CD4-positive, alpha-beta T cell treated with Interleukin-4 for 1 hour (primary cell): ENCODE measurements around the gene SMIM29.

ENCODE experiments used
- DNase-seq, 2 donors: peaks; one replicate each; pipeline ENCODE4 v3.0.0-alpha.2; 2020 to 2022

The SMIM29 gene

GRCh38 chr6:34240329-34241248 is 8.2 kb downstream of the SMIM29 start:
- no peak for DNase-seq

GRCh38 chr6:34239893-34240292 is 8.9 kb downstream of the SMIM29 start:
- no peak for DNase-seq

GRCh38 chr6:34239500-34239825 is 9.3 kb downstream of the SMIM29 start:
- DNase-seq: no peak

- DNase-seq: no peak
Measured at GRCh38 chr6:34238585-34239499, 10.0 kb downstream of the SMIM29 start.

- peak; percentile 70 to 75 for DNase-seq
Measured at GRCh38 chr6:34237722-34238584, 10.9 kb downstream of the SMIM29 start.

- peak in 1 of 2 donors; percentile 30 for DNase-seq
Measured at GRCh38 chr6:34237316-34237721, 11.5 kb downstream of the SMIM29 start.

GRCh38 chr6:34236443-34237315 is 12.1 kb downstream of the SMIM29 start, which contains the start of gene HMGA1:
Gene HMGA1, plus strand, starts transcription at chr6:34236873. Its CDS starts 3,908 bp downstream, at chr6:34240781.
- peak; percentile 90 to 92 for DNase-seq

GRCh38 chr6:34236131-34236442 is 12.7 kb downstream of the SMIM29 start:
- peak; percentile 73 to 81 for DNase-seq

GRCh38 chr6:34235307-34236130 is 13.3 kb downstream of the SMIM29 start:
- peak; percentile 76 to 77 for DNase-seq

GRCh38 chr6:34234667-34235306 is 14.0 kb downstream of the SMIM29 start:
- no peak for DNase-seq

GRCh38 chr6:34233867-34234266 is 14.9 kb downstream of the SMIM29 start:
- DNase-seq: no peak

GRCh38 chr6:34232901-34233300 is 15.9 kb downstream of the SMIM29 start:
- DNase-seq: no peak

GRCh38 chr6:34231566-34232336 is 17.1 kb downstream of the SMIM29 start:
- DNase-seq: no peak

- no peak for DNase-seq
Measured at GRCh38 chr6:34230653-34231371, 18.0 kb downstream of the SMIM29 start.

- DNase-seq: no peak
Measured at GRCh38 chr6:34229877-34230276, 18.9 kb downstream of the SMIM29 start.

- DNase-seq: no peak
Measured at GRCh38 chr6:34227761-34228421, 20.9 kb downstream of the SMIM29 start.

GRCh38 chr6:34226731-34227586 is 21.8 kb downstream of the SMIM29 start:
- peak in 1 of 2 donors; percentile 35 for DNase-seq
